Activated CD8-positive, alpha-beta memory T cell treated with anti-CD3 and anti-CD28 coated beads, Interleukin-2, amount 10 ng/mL, durations not matched to agents 7 days and 5 days (primary cell): ENCODE measurements around the gene PDX1. TPM values are rescaled to one million over a fixed set of nuclear protein-coding genes. Genes with fewer than 3 reads are reported as not detected.

ENCODE experiments used
- ATAC-seq: fragments of 150-1000 bp; cut with Tn5 transposase; one replicate; pipeline ENCODE4 v1.10.0; 2021; ENCODE audit warnings: moderate library complexity
- CTCF ChIA-PET: fragments of 350-600 bp; sonication (Branson Sonifier 250); formaldehyde crosslinking; loops from one replicate; lab custom pipeline; 2021; ENCODE audit warnings: antibody characterized with exemption; lab: Charles Lee
- DNase-seq: peaks from one replicate; pipeline ENCODE4 v3.0.0-alpha.2; 2020
- H3K27ac Mint-ChIP-seq: one replicate; pipeline ENCODE4 v1.8.0; 2021; ENCODE audit warnings: mild to moderate bottlenecking, mixed read lengths
- H3K27me3 Mint-ChIP-seq: one replicate; pipeline ENCODE4 v1.8.0; 2021; ENCODE audit warnings: mixed read lengths
- H3K36me3 Mint-ChIP-seq: one replicate; pipeline ENCODE4 v1.8.0; 2021; ENCODE audit warnings: mild to moderate bottlenecking, mixed read lengths
- H3K4me1 Mint-ChIP-seq: one replicate; pipeline ENCODE4 v1.8.0; 2021; ENCODE audit warnings: mixed read lengths
- H3K4me3 Mint-ChIP-seq: one replicate; pipeline ENCODE4 v1.8.0; 2021; ENCODE audit warnings: mild to moderate bottlenecking, moderate library complexity, mixed read lengths
- H3K9me3 Mint-ChIP-seq: one replicate; pipeline ENCODE4 v1.8.0; 2022; ENCODE audit warnings: low read depth, mixed read lengths
- total RNA-seq, 2 experiments: library from RNA; stranded (reverse); gene quantifications; one replicate each; pipeline ENCODE4 v1.2.3, GENCODE V29; 2021

The PDX1 gene
- total RNA-seq, 2 experiments from 2014 or later = not detected

- Mint-ChIP-seq H3K27ac (peak overlapping the region; percentile 58), H3K27me3 (peaks cover 86% of the 10 kb centered on the region), H3K4me1 (peaks cover 9% of the 10 kb centered on the region), H3K4me3 (no peak overlapping the region), H3K9me3 (no peaks in the 10 kb centered on the region), H3K36me3 (peaks cover 2% of the 10 kb centered on the region)
- CTCF ChIA-PET = interaction anchor here (1.1 kb wide), 1 partner anchor 92 kb away, joined by 3 read pairs; no protein-coding TSS in a partner anchor
- DNase-seq (no peak), ATAC-seq (no peak)
These were observed 1.5 kb upstream of the PDX1 start for GRCh38 chr13:27918041-27918917.

GRCh38 chr13:27918918-27919658, 712 bp upstream of the PDX1 start:
- Mint-ChIP-seq H3K4me3 (no peak overlapping the region), H3K4me1 (peaks cover 9% of the 10 kb centered on the region), H3K36me3 (peaks cover 2% of the 10 kb centered on the region), H3K27ac (no peak overlapping the region), H3K9me3 (no peaks in the 10 kb centered on the region), H3K27me3 (peaks cover 88% of the 10 kb centered on the region)
- no peak for DNase-seq
- CTCF ChIA-PET = interaction anchor here (0.7 to 1.1 kb wide), 2 partner anchors 35 to 93 kb away, joined by 3 read pairs; no protein-coding TSS in a partner anchor
- ATAC-seq = no peak

- peaks cover 88% of the 10 kb centered on the region for H3K27me3 Mint-ChIP-seq
- CTCF ChIA-PET = interaction anchor here (0.7 to 1.1 kb wide), 3 partner anchors 34 to 93 kb away, joined by 3 to 4 read pairs (median 3); no protein-coding TSS in a partner anchor
- H3K27ac Mint-ChIP-seq = no peak overlapping the region
- DNase-seq (no peak), ATAC-seq (no peak)
- peaks cover 9% of the 10 kb centered on the region for H3K4me1 Mint-ChIP-seq
- H3K4me3 Mint-ChIP-seq = no peak overlapping the region
- no peaks in the 10 kb centered on the region for H3K9me3 Mint-ChIP-seq
- peaks cover 2% of the 10 kb centered on the region for H3K36me3 Mint-ChIP-seq
These were observed 204 bp upstream of the PDX1 start for GRCh38 chr13:27919659-27919933.

GRCh38 chr13:27920677-27921420, 1.0 kb downstream of the PDX1 start:
- Mint-ChIP-seq H3K27ac (peak overlapping the region; percentile 43), H3K4me1 (peaks cover 9% of the 10 kb centered on the region), H3K36me3 (peaks cover 2% of the 10 kb centered on the region), H3K27me3 (peaks cover 87% of the 10 kb centered on the region), H3K4me3 (peak overlapping the region; percentile 46), H3K9me3 (no peaks in the 10 kb centered on the region)
- ATAC-seq (no peak), DNase-seq (no peak)
- CTCF ChIA-PET = interaction anchor here (0.9 to 1.3 kb wide), 3 partner anchors 33 to 55 kb away, joined by 3 to 5 read pairs (median 4); no protein-coding TSS in a partner anchor

- DNase-seq (peak; percentile 42), ATAC-seq (no peak)
- Mint-ChIP-seq H3K4me3 (peak overlapping the region; percentile 46), H3K27me3 (peaks cover 87% of the 10 kb centered on the region), H3K36me3 (peaks cover 2% of the 10 kb centered on the region), H3K27ac (no peak overlapping the region), H3K4me1 (peaks cover 9% of the 10 kb centered on the region), H3K9me3 (no peaks in the 10 kb centered on the region)
- CTCF ChIA-PET = interaction anchor here (0.9 to 1.3 kb wide), 3 partner anchors 32 to 95 kb away, joined by 3 to 5 read pairs (median 4); no protein-coding TSS in a partner anchor
These were observed 1.7 kb downstream of the PDX1 start for GRCh38 chr13:27921421-27921960.

GRCh38 chr13:27921961-27922882, 2.4 kb downstream of the PDX1 start:
- H3K27me3 Mint-ChIP-seq = peaks cover 87% of the 10 kb centered on the region
- H3K9me3 Mint-ChIP-seq = no peaks in the 10 kb centered on the region
- H3K4me3 Mint-ChIP-seq = no peak overlapping the region
- CTCF ChIA-PET = interaction anchor here (1.0 to 1.3 kb wide), 2 partner anchors 32 to 96 kb away, joined by 4 to 5 read pairs; no protein-coding TSS in a partner anchor
- no peak overlapping the region for H3K27ac Mint-ChIP-seq
- H3K36me3 Mint-ChIP-seq = peaks cover 2% of the 10 kb centered on the region
- H3K4me1 Mint-ChIP-seq = peaks cover 12% of the 10 kb centered on the region
- DNase-seq (no peak), ATAC-seq (no peak)

- CTCF ChIA-PET = no interaction called here
- H3K9me3 Mint-ChIP-seq = no peaks in the 10 kb centered on the region
- H3K4me1 Mint-ChIP-seq = peaks cover 8% of the 10 kb centered on the region
- peaks cover 89% of the 10 kb centered on the region for H3K27me3 Mint-ChIP-seq
- H3K27ac Mint-ChIP-seq = peak overlapping the region; percentile 33
- H3K36me3 Mint-ChIP-seq = peaks cover 2% of the 10 kb centered on the region
- no peak overlapping the region for H3K4me3 Mint-ChIP-seq
- ATAC-seq (no peak), DNase-seq (no peak)
These were observed 3.2 kb downstream of the PDX1 start for GRCh38 chr13:27922883-27923612.

- H3K27me3 Mint-ChIP-seq = peaks cover 89% of the 10 kb centered on the region
- no peaks in the 10 kb centered on the region for H3K9me3 Mint-ChIP-seq
- no peak for DNase-seq
- no peaks in the 10 kb centered on the region for H3K36me3 Mint-ChIP-seq
- H3K27ac Mint-ChIP-seq = peak overlapping the region; percentile 40
- no peak for ATAC-seq
- H3K4me1 Mint-ChIP-seq = peaks cover 8% of the 10 kb centered on the region
- CTCF ChIA-PET = interaction anchor here (1.1 kb wide), 1 partner anchor 30 kb away, joined by 4 read pairs; no protein-coding TSS in a partner anchor
- H3K4me3 Mint-ChIP-seq = no peak overlapping the region
These were observed 4.2 kb downstream of the PDX1 start for GRCh38 chr13:27923794-27924528.

- CTCF ChIA-PET = interaction anchor here (1.1 kb wide), 1 partner anchor 29 kb away, joined by 4 read pairs; no protein-coding TSS in a partner anchor
These were observed 4.8 kb downstream of the PDX1 start for GRCh38 chr13:27924529-27925141.

GRCh38 chr13:27925220-27925991, 5.6 kb downstream of the PDX1 start:
- CTCF ChIA-PET = interaction anchor here (0.6 kb wide), 1 partner anchor 48 kb away, joined by 4 read pairs; no protein-coding TSS in a partner anchor
- no peak overlapping the region for H3K27ac Mint-ChIP-seq

More at GRCh38 chr13:27924529-27925141, 4.8 kb downstream of the PDX1 start:
- Mint-ChIP-seq H3K4me1 (peaks cover 8% of the 10 kb centered on the region), H3K9me3 (no peaks in the 10 kb centered on the region), H3K36me3 (no peaks in the 10 kb centered on the region), H3K27ac (no peak overlapping the region), H3K27me3 (peaks cover 89% of the 10 kb centered on the region), H3K4me3 (no peak overlapping the region)
- no peak for DNase-seq
- ATAC-seq = no peak

More at GRCh38 chr13:27925220-27925991, 5.6 kb downstream of the PDX1 start:
- ATAC-seq (no peak), DNase-seq (no peak)
- H3K4me3 Mint-ChIP-seq = no peak overlapping the region
- H3K27me3 Mint-ChIP-seq = peaks cover 93% of the 10 kb centered on the region
- H3K4me1 Mint-ChIP-seq = peaks cover 8% of the 10 kb centered on the region
- H3K36me3 Mint-ChIP-seq = no peaks in the 10 kb centered on the region
- H3K9me3 Mint-ChIP-seq = no peaks in the 10 kb centered on the region
